LoVo (cell line): Measurements from ENCODE around the gene SIVA1.
"Not testable (repeated sequence)": the region's sequence is repeated elsewhere in the genome, so short reads cannot be mapped to it uniquely, and the experiment has no call there.

ENCODE experiments used
- DNase-seq: peaks from one replicate; pipeline ENCODE4 v3.0.0-alpha.2; 2016; ENCODE audit warnings: low spot score

SIVA1 gene

DNA sequence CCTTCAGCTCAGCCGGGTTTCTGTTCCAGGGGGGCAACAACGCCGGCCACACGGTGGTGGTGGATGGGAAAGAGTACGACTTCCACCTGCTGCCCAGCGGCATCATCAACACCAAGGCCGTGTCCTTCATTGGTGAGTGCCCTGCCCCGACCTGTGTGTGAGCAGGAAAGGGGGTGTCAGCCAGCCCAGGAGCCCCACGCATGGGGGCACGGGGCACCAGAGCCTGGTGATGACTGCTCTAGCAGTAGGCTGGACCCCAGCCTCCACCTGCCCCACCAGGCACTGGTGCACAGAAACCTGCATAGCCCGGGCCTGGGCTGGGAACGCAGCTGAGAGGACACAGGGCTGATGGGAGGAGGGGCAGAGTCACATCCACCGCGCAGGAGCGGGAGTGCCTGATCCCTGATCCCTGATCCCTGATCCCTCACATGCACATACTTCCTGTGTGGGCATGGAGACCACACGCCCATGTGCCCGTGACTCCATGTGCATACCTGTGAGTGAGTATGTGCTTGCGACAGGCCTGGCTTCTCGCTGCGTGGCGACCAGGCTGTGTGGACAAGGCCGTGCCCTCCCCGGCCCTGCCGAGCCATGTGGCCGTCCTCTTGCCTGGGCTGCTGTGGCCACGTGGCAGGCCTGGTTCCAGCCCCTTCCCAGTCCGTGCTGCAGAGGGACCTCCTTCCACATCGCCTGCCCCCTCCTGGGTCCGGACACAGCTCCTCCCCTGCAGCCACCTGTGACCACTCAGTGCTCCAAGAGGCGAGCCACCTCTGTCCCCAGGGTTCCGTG is 17.8 kb upstream of the SIVA1 start:
- no peak for DNase-seq

DNA sequence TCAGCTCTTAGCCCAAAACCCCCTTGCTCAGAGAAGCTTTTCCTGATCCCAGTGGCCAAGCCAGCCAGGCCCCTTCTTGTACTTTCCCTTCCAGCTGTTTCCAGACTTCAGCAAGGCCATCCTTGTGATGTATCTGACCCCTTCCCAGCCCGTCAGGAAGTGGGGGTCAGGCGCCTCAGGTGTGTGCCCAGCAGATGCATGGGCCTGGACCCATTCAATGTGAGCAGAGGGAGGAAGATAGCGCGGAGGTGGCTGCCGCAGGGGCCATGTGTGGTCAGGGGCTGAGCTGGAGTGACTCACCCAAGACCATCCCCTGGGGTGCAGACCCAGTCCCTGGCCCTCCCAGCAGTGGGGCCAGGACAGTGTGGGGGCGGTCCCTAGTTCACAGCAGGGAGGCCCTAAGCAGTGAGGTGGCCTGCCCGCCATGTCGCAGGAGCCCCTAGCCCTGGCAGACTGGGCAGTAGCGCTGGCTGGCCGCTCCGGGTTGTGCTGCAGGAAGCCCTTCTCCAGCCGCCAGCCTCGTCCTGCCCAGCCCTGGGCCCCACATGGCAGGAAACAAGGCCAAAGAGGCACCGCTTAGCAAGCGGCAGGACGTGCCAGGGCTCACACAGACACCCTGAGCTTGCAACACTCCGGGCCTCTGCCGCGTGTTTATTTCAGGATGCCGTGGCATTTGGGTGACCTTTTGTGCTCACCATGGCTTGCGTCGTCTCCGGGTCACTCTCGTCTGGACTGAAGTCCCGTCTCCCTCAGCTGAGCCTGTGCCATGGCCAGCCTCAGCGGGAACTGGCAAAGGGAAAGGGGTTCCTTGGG is 16.9 kb upstream of the SIVA1 start:
- no peak for DNase-seq

DNA sequence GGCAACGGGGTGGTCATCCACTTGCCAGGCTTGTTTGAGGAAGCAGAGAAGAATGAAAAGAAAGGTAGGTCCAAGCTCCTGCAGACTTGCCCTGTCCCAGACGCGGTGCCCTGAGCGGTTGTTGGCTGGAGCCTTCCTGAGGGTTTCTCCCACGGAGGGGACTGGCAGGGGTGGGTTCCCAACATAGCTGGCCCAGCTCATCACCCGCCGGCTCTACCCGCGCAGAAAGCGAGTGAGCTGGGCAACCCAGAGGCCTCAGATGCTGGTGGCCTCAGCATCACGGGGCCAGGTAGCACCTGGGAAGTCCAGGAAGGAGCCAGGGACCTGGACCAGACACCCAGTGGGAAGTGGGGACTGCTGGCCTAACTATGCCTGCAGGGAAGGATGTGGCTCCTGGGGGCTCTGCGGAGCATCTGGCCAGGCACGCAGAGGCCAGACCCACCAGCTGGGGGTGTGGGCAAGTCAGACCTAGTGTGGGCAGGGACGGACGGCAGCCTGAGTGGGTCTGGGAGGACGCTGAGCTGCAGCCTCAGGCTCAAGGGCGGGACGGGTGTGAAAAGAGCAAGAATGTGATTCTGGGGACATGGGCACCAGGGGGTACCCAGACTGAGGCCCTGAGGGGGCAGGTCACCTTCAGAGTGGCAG is 14.4 kb upstream of the SIVA1 start:
- DNase-seq = no peak

DNA sequence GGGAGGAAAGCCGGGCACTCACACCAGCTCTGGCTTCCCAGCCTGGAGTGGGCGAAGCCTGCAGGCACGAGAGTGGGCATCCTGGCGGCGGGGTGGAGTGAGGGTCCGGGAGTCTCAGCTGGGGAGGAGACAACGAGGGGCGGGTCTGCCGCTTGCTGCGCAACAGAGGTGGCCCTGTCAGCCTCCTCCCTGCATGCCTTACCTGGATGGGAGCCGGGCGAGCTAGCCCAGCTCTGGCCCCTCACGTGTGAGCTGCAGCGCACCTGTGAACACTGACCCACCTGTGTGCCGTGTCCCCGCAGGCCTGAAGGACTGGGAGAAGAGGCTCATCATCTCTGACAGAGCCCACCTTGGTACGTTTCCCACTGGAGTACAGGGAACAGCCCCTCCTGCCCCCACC is 13.9 kb upstream of the SIVA1 start:
- no peak for DNase-seq

DNA sequence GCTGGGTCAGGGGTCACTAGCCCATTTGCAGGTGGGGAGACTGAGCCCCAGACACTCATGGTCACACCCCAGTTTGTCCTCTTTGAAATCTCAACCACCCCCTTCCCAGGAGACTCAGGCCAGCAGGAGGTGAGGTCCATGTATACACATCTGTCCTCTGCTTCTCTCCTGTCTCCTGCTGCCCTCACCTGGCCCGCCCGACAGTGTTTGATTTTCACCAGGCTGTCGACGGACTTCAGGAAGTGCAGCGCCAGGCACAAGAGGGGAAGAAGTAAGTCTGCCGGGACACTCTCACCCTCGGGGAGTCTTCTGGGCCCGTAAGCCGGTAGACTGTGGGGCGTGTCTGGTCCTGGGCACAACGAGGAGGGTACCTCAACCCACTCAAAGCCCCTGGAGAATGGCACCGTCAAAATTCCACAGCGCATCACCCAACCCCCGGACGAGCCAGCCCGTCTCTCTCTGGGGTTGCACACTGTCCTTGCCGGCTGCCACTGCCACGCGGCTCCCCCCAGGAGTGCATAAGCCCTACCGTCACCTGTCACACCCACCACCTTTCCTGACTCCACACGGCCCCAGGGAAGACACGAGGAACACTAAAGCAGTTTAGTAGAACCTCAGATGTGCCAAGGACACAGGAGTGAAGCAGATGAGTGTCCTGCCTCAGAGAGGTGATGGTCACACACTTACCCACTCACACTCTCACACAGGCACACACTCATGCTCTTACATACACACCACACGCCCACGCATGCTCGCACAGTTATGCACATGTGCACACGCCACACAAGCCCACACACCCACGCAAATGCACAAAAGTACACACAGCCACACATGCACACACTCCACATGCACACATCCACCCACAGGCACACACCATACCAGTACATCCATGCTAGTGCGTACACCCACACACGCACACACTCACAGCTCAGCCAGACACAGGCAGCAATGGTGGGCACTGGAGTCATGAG is 13.1 kb upstream of the SIVA1 start:
- no peak for DNase-seq

DNA sequence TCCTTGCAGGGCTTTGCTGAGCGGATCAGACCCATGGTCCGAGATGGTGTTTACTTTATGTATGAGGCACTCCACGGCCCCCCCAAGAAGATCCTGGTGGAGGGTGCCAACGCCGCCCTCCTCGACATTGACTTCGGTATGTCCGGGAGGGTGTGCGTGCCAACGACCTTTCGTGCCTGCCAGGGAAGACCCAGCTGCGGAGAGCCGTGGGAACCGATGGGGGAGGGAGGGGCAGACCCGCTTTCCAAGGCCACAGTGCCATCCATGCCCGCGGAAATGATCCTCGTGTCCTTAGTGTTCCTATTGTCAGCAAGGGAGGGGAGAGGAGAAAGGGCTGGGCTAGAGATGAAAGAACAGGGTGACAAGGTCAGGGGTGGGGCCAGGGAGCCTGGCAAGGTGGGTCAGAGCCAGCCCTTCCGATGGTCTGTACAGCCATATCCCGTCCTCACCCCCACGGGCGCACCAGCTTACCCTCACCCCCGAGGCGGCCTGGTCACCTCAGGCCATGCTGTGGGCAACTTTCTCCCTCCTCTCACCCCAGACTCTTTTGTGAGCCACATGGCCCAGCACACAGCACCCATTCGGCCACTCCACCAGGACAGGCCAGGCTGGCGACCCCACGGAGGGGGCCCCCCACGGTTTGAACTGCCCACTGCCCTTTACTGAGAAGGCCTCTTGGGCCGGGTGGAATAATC is 11.7 kb upstream of the SIVA1 start:
- DNase-seq = no peak

DNA sequence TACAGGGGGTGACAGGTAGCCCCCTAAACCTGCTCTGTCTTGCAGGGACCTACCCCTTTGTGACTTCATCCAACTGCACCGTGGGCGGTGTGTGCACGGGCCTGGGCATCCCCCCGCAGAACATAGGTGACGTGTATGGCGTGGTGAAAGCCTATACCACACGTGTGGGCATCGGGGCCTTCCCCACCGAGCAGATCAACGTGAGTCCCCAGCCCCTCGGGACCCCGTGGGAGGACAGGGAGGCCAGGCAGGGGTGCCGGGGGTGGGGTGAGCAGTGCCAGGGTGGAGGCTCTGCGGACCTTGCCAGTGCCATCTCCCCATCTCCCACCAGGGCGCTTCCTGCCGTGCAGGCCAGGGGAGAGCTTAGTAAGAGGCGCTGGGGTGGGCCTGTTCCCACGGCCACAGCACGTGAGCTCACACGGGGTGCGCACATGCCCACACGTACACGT is 11.1 kb upstream of the SIVA1 start:
- no peak for DNase-seq

DNA sequence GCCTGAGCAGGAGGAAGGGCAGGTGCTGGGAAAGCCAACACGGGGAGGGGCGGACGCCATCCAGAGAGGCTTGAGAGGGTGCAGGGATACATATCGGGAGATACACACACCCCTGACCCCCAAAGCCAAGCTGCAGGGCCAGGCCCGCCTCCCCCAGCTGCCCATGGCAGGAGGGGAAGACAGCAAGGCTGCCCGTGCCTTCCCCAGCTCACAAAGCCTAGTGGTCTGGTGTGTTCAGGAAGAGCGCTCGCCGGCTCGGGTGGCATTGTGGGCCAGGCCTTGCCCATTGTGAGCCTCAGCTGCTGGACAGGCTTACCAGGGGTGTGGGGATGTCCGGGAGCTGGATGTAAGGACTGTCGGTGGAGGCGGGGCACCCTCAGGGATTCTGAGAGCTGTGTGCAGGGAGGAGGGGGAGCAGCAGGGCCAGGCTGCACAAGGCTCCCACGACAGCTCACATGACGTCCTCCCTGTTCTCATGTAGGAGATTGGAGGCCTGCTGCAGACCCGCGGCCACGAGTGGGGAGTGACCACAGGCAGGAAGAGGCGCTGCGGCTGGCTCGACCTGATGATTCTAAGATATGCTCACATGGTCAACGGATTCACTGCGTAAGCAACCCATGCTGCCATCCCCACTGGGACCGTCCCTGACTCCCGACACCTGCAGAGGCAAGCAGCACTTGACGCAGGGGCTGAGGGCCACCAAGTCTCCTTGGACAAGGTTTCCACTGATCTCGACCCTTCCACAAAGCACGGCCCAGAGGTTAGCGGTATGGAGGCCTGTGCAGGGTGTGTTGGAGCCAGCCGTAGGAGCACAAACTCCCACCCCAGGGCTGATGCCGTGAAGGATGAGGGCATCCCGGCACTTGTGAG is 10.1 kb upstream of the SIVA1 start:
- no peak for DNase-seq

DNA sequence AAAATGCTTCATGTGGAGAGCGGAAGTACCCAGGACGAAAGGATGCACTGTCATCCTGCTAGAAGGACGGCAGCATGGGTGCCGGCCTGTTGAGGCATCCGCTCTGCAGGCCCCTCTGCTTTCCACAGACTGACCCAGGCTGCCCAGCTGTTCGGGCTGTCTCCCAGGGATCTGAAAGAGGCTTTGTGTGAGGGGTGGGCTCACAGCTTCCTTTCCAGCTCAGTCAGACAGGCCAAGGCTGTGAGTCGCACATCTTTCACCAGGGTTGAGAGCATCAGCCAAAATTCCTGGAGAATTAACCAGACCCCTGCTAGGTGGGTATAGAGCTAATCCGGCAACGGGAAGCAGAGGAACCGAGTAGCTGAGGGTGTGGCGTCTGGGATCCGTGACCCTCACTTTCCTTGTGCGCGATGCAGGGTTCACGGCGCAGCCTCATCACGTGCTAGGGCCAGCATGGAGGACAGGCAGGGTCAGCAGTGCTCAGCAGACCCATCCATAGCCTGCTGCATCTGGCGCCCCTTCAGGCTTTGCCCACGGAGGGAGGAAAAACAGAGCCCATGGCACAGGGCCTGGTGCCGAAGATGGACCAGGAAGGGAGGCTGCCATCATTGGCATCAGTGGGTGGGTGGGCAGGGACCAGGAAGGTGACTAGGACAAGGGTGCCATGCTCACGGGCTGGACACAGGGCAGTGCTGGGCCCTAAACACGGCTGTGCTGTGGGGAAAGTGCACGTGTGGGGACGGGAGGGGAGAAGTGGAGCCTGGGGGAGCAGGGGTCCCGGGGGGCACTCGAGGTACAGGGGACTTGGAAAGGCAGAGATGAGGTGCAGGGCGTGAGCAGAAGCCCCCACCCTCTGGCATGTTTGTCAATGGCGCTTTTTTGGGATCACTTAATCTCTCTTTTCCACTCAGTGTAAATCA is 9.2 kb upstream of the SIVA1 start:
- DNase-seq = no peak

DNA sequence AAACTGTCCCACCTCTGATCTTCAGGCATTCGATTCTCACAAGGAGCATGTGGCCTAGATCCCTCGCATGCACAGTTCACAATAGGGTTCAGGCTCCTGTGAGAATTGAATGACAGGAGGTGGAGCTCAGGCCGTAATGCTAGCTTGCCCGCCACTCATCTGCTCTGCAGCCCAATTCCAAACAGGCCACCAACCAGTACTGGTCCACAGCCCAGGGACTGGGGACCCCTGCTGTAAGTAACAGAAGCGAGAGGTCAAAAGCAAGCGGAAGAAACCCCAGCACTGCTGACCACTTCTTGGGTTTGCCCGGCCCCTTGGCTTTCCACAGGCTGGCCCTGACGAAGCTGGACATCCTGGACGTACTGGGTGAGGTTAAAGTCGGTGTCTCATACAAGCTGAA is 8.5 kb upstream of the SIVA1 start:
- DNase-seq = no peak

DNA sequence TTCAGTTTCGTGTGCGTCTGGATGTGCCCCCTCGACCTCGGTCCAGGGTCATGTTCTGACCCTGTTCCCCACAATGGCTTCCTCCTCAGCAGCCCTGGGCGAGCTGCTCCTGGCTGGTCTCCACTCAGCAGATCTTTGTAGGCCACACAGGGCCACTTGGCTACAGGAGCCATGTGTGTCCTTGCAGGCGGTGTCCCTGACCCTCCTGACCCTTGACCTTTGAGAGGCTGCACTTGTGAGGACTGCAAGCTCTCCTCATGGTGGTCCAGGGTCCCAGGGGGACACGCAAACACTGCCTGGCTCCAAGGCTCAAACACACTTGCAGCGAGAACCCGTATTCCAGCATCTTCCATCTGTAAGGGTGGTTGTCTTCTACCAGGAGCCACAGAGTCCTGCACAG is 7.5 kb upstream of the SIVA1 start:
- DNase-seq = no peak

DNA sequence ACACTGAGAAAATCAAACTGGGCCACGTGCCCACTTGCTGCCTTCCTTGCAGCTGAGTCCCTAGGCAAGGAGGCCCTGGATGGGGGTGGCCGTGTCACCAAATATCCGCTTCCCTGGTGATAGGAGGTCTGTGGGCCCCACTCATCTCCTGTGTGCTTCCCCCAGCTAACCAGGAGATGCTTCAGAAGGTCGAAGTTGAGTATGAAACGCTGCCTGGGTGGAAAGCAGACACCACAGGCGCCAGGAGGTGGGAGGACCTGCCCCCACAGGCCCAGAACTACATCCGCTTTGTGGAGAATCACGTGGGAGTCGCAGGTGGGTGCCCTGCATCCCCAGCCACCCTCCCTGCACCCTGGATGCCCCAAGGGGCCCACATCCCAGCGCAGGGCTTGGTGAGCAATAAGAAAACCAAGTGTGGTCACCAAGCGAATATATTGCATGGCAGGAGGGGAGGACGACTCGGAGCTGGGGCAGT is 6.8 kb upstream of the SIVA1 start:
- no peak for DNase-seq

DNA sequence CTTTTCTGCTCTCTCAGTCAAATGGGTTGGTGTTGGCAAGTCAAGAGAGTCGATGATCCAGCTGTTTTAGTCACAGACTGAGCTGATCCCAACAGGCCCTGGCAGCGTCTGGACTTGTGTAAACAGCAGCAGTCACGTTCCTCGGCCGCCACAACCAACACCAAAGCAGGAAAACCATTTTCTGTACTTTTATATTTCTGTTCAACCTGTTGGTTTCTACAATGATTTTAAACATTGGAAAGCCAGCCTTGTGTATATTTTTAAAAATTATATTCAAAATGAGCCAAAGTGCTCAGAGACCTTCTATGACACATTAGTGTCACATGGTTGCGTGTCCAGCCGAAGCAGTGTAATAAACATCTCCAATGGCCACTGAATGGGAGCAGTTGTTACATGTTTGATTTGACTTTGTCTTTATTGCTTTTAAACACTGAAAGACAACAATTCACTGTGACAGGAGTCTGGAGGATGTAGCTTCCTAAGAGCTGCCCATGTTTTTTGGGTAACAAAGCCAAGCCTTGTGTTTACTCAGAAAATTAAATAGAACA is 5.9 kb upstream of the SIVA1 start:
- DNase-seq = no peak

DNA sequence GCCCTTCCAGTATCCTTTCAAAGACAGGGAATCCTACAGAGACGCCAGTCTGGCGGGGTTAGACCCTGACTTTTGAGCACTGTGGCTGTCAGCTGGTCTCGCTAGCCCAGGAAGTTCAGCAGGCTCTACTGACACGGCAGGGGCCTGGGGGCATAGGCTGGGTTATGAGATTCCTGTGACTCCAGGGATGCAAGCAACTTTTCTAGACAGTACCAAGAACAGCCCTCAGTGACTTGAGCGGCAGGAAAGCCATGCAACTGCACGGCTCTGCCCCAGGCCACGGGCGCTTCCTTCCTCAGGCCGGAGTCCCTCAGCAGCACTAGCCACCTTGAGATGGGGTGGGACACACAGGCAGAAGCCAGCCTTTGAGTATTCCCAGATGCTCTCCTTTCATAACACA is 5.1 kb upstream of the SIVA1 start:
- DNase-seq = no peak

DNA sequence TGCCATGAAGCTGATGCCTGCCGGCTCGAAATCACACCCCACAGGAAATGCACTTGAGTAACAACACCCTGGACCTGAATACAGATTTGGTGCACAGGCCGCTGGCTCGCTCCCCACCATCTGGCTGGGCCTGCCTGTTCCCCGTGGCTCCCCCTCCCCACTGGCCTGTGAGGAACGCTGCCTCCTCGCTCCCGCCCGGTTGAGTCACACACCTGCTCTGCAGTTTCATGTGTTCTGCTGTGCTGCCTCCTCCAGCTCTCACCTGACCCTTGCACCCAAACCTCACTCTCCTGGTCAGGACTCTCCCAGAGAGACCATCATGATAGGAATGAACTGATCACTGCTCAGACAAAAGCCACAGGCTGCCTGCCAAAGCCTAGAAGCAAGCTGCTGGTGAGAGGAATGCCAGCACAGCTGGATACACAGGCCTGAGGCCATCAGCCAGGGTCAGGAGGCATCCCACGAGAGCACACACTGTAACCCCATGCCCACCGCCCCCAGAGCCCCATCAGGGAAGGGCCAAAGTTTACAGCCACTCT is 3.8 kb upstream of the SIVA1 start:
- no peak for DNase-seq

DNA sequence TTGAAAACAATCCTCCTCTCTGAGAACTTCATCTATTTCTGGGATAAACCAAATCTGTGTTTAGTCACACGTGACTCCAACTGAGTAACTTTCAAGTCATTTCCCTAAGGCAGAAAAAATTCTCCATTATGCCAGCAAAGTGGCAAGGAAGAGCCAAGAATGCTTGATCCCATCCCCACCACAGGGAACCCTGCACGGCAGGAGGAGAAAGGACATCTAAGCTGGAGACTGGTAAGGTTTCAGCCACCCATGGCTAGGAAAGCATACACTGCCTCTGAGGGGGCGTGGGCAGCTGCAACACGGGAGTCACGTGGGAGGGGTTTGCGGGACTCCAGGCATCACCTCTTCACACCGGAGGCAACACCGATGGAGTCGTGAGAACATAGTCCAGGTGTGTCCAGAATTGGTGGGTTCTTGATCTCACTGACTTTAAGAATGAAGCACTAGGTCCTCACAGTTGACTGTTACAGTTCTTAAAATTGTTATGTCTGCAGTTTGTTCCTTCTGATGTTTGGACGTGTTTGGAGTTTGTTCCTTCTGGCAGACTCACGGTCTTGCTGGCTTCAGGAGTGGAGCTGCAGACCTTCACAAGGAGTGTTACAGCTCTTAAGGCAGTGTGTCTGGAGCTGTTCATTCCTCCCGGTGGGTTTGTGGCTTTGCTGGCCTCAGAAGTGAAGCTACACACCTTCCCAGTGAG is 2.7 kb upstream of the SIVA1 start:
- DNase-seq = no peak

DNA sequence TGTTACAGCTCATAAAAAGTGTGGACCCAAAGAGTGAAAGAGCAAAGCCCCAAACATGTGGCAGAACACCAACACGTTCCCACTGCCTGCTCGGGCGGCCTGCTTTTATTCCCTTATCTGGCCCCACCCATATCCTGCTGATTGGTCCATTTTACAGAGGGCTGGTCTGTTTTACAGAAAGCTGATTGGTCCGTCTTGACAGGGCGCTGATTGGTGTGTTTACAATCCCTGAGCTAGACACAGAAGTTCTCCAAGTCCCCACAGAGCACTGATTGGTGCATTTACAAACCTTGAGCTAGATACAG is 2.2 kb upstream of the SIVA1 start:
- not testable (repeated sequence) for DNase-seq
